ENCODE results near the gene UBE2F. TPM values are rescaled to one million over a fixed set of nuclear protein-coding genes. Genes with fewer than 3 reads are reported as not detected.

The UBE2F gene
- total RNA-seq, 4 donors from 2014 or later = 38.8 to 61.5 (median 45.1) TPM

DNA sequence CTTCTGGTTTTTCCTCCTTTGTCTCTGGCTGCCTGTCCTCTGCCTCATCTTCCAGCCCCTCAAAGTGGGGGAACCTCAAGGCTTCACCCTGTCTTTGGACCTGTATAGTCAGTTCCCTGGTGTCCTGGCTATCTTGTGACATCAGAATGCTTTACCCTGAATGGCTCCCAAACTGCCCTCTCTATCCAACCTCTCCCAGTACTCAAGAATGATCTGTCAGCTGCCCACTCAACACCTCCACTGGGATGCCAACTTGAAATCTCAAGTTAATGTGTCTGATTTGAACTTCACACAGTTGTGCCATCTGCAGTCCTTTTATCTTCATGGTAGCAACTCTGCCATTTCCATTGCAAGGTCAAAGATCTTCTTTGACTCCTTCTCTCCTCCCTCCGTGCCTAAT, 43.8 kb downstream of the UBE2F start:
- no peak for TF ChIP-seq CTCF (IDR thresholded peaks at IDR 0.05; ENCODE audit: low read depth)

DNA sequence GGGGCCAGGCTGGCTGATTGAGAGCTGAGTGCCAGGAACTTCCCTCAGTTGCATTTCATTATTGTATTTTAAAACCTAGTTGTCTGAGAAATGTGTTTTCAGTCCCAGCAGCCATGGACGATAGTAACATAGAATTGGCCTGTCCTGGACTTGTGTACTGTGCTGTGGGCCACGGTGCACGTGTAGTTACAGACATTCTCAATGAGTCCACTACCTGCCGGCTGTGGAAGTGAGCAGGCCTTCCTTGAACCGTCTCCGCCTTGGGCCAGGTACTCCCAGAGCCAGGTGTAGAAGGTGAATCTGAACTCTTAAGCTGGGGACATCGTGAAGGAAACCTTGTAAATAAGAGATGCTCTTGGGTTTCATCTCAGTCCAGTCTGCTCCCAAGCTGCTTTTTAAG, 47.0 kb downstream of the UBE2F start:
- TF ChIP-seq CTCF (IDR thresholded peaks at IDR 0.05; ENCODE audit: low read depth) = no peak

DNA sequence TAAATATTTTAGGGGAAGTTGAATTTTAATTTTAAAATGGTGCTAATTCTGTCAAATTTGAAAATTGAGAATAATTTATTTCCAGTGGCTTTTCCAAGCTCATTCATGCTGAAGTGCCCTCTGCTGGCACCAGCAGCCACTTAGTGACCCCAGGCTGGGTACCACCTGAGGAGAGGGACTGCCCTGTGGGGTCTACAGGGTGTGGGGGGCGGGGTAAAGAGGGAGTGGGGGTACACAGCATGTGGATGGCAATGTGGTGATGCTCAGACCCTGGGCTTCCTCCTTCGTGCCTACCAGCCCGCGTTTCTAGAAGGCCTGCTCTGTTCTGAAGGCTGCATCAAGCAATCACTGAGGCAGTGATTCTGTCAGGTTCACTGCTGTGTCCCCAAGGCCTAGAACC, 48.9 kb downstream of the UBE2F start:
- no peak for TF ChIP-seq CTCF (IDR thresholded peaks at IDR 0.05; ENCODE audit: low read depth)

DNA sequence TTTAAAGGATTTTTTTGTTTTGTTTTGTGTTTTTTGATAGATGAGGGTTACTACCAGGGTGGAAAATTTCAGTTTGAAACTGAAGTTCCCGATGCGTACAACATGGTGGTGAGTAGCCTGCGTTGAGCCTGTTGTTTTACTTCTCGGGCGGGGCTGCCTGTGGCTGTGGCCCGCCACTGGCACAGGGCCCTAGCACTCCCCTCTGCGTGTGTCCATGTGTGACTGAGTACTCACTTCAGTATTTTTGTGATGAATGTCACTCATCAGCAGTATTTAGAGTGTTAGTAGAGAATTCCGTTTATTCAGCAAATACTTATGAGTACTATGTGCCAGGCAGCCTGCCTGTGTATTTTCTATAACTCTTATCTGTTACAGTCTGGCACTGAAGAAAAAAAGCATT, 49.7 kb downstream of the UBE2F start:
- TF ChIP-seq CTCF (IDR thresholded peaks at IDR 0.05; ENCODE audit: low read depth) = no peak

DNA sequence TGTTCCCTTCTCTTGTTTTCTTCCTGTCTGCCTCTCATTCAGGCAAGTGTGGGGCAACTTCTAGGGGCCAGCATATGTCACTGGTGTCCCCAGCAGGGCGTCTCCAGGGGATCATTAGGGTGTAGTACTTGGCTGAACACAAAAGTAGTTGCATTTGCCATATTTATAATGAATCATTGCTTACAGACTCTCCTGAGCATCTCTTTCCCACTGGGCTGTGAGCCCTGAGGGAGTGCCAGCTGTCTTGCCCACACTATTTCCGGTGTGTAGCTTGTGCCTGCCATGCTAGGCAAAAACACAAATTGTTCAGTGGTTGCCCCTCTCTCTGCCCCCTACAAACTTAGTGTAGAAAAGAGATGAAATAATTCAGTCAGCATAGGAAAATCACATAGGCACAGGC, 53.1 kb downstream of the UBE2F start:
- TF ChIP-seq CTCF (IDR thresholded peaks at IDR 0.05; ENCODE audit: low read depth) = no peak

GRCh38 chr2:238020816-238021215, 54.0 kb downstream of the UBE2F start:
- no peak for TF ChIP-seq CTCF (IDR thresholded peaks at IDR 0.05; ENCODE audit: low read depth)

DNA sequence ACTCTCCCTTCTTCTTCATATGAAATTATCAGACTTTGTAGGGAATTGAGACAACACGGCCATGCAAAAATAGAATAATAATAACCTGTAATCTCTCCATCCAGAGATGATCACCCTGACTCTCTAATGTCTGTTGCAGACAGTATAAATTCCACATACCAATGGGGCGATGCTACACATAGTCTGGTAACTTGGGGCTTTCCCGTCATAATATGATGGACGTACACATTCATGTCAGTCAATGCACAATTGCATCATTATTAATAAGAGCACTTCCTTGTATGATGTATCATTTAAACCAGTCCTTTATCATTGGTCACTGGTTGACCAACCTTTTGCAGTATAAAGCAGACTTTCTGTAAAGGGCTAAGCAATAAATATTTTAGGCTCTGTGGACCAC, 54.5 kb downstream of the UBE2F start:
- TF ChIP-seq CTCF (IDR thresholded peaks at IDR 0.05; ENCODE audit: low read depth) = no peak

Measured in subcutaneous adipose tissue (tissue), 4 donors.